Effector memory CD8-positive, alpha-beta T cell (primary cell): Measurements from ENCODE around the gene KRTAP5-5.
"Not testable (repeated sequence)": the region's sequence is repeated elsewhere in the genome, so short reads cannot be mapped to it uniquely, and the experiment has no call there.

ENCODE experiments used
- ATAC-seq: fragments of 150-1000 bp; cut with Tn5 transposase; replicated peaks from 2 replicates; pipeline ENCODE4 v1.10.0; 2021; ENCODE audit warnings: mild to moderate bottlenecking, moderate library complexity
- DNase-seq, 3 experiments: peaks; one replicate each; pipeline ENCODE4 v3.0.0; 2021
- H3K27ac Mint-ChIP-seq, 2 donors: one replicate each; pipeline ENCODE4 v1.8.0; 2022; ENCODE audit warnings: mild to moderate bottlenecking in 2 of 2, mixed read lengths in 2 of 2, moderate library complexity in 2 of 2
- H3K27me3 Mint-ChIP-seq, 2 donors: one replicate each; pipeline ENCODE4 v1.8.0; 2022; ENCODE audit warnings: mixed read lengths in 2 of 2
- H3K36me3 Mint-ChIP-seq: one replicate; pipeline ENCODE4 v1.8.0; 2022; ENCODE audit warnings: mild to moderate bottlenecking, moderate library complexity, mixed read lengths; ENCODE audit not compliant: insufficient read depth
- H3K4me1 Mint-ChIP-seq, 2 donors: one replicate each; pipeline ENCODE4 v1.8.0; 2022; ENCODE audit warnings: low read depth in 2 of 2, mixed read lengths in 2 of 2
- H3K4me3 Mint-ChIP-seq, 2 donors: one replicate each; pipeline ENCODE4 v1.8.0; 2022; ENCODE audit warnings: mild to moderate bottlenecking in 2 of 2, mixed read lengths in 2 of 2, moderate library complexity in 2 of 2
- H3K9me3 Mint-ChIP-seq, 2 donors: one replicate each; pipeline ENCODE4 v1.8.0; 2022; ENCODE audit warnings: mixed read lengths in 2 of 2

The KRTAP5-5 gene

GRCh38 chr11:1661454-1662269 lies 32.1 kb downstream of the KRTAP5-5 start:
- H3K4me1 Mint-ChIP-seq, H3K36me3 Mint-ChIP-seq, H3K4me3 Mint-ChIP-seq, DNase-seq, H3K27ac Mint-ChIP-seq, H3K9me3 Mint-ChIP-seq, ATAC-seq: not testable (repeated sequence)
- peaks cover 33 to 69% of the 10 kb centered on the region in 2 donors for H3K27me3 Mint-ChIP-seq

GRCh38 chr11:1662699-1663283 lies 33.2 kb downstream of the KRTAP5-5 start:
- DNase-seq, H3K9me3 Mint-ChIP-seq, H3K27ac Mint-ChIP-seq, H3K4me3 Mint-ChIP-seq, H3K36me3 Mint-ChIP-seq, H3K4me1 Mint-ChIP-seq: not testable (repeated sequence)
- H3K27me3 Mint-ChIP-seq, result peaks cover 36 to 63% of the 10 kb centered on the region in 2 donors
- peak; percentile 29 for ATAC-seq

DNA sequence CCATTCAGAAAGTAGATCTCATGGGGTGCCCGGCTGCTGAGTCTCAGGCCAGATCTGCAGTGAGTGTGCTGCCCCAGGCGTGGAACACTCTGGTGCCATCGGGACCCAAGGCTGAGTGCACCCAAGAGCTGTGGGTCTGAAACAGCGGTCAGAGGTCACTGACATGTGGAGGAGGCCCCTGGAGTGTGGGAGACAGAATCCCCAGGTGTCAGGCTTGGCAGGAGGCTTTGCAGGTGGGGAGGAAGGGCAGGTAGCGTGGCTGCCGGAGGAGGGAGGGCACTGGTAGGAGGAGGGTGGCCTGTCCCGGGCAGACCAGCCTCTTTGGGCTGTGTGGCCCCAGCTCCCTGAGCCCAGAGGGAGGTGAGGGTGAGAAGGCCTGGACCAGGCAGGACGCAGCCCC lies 35.7 kb downstream of the KRTAP5-5 start:
- DNase-seq (no peak), ATAC-seq (no peak)
- peaks cover 5% of the 10 kb centered on the region for H3K36me3 Mint-ChIP-seq
- no peak overlapping the region for H3K27ac Mint-ChIP-seq
- peaks cover 0 to 11% of the 10 kb centered on the region in 2 donors for H3K4me1 Mint-ChIP-seq
- peaks cover 20 to 53% of the 10 kb centered on the region in 2 donors for H3K27me3 Mint-ChIP-seq
- no peaks in the 10 kb centered on the region for H3K9me3 Mint-ChIP-seq
- H3K4me3 Mint-ChIP-seq, result no peak overlapping the region

GRCh38 chr11:1667121-1667850 lies 37.7 kb downstream of the KRTAP5-5 start:
- peaks cover 13 to 41% of the 10 kb centered on the region in 2 donors for H3K27me3 Mint-ChIP-seq
- H3K9me3 Mint-ChIP-seq, result no peaks in the 10 kb centered on the region
- peaks cover 0 to 11% of the 10 kb centered on the region in 2 donors for H3K4me1 Mint-ChIP-seq
- DNase-seq (no peak), ATAC-seq (no peak)
- H3K36me3 Mint-ChIP-seq, result peaks cover 17% of the 10 kb centered on the region
- no peak overlapping the region for H3K27ac Mint-ChIP-seq
- no peak overlapping the region for H3K4me3 Mint-ChIP-seq

- no peak for ATAC-seq
- Mint-ChIP-seq H3K27ac (no peak overlapping the region), H3K27me3 (peaks cover 16 to 41% of the 10 kb centered on the region in 2 donors), H3K36me3 (peaks cover 17% of the 10 kb centered on the region), H3K4me3 (no peak overlapping the region), H3K4me1 (peaks cover 0 to 11% of the 10 kb centered on the region in 2 donors), H3K9me3 (no peaks in the 10 kb centered on the region)
- no peak for DNase-seq
These were observed 38.3 kb downstream of the KRTAP5-5 start for GRCh38 chr11:1667906-1668305.

DNA sequence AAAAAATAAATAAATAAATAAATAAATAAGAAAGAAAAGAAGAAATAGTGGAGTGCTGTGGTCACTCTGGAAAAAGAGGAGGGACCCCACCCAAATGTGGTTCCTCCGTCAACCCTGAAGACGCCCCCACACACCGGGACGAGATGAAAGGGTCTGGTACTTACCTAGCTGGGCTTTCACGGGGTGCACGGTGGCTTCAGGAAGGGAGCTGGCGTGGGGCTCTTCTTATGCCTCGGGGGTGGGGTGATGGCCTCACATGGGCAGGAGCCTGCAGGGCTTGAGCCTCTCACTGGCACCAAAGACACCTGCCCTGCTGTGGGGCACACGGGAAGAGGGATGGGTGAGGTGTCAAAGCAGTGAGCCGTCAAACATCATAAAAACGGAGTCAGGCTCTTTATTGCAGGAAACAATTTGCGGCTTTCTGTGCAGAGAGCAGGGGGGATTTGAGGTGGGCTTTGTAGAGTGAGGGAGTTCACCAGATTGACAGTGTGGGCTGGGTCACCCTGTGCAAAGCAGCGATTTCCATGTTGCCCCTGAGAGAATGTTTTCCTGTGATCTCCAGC lies 39.4 kb downstream of the KRTAP5-5 start:
- H3K9me3 Mint-ChIP-seq, result no peaks in the 10 kb centered on the region
- ATAC-seq (no peak), DNase-seq (no peak)
- no peak overlapping the region for H3K27ac Mint-ChIP-seq
- H3K4me1 Mint-ChIP-seq, result peaks cover 0 to 11% of the 10 kb centered on the region in 2 donors
- H3K4me3 Mint-ChIP-seq, result no peak overlapping the region
- peaks cover 17% of the 10 kb centered on the region for H3K36me3 Mint-ChIP-seq
- peaks cover 23 to 51% of the 10 kb centered on the region in 2 donors for H3K27me3 Mint-ChIP-seq

DNA sequence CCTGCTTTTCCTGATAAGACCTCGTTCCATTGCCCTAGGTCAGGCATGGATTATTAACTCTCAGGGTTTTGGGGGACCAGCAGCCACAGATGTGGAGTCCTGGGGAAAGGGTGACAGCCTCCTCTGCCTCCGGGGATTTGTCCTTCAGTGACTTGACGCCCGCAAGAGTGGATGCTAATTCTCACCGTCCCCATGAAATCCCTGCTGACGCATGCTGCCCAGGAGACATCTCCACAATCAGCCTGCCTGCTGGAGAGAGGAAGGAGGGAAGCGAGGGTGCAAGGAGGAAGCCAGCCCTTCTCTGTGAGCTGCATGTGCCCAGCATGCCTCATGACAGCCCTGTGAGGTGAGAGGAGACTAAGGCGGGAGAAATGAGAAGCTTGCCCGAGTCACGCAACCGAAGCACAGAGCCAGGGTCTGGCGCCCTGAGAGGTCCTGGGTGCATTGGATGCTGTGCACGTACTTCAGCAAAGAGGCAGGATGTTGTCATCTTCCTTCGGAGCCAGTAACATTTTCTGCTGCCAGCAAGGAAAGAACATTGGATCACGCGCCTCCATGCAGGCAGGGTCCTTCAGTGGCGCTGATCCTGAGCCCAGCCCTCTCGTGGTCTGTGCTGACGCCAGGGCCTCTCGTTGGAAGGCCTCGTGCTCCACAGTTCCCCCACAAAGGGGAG lies 40.1 kb downstream of the KRTAP5-5 start:
- Mint-ChIP-seq H3K36me3 (peaks cover 17% of the 10 kb centered on the region), H3K9me3 (no peaks in the 10 kb centered on the region), H3K4me3 (no peak overlapping the region), H3K4me1 (peaks cover 0 to 11% of the 10 kb centered on the region in 2 donors), H3K27me3 (peaks cover 24 to 58% of the 10 kb centered on the region in 2 donors), H3K27ac (peak overlapping the region in 1 of 2 donors; percentile 25)
- DNase-seq (no peak), ATAC-seq (no peak)

DNA sequence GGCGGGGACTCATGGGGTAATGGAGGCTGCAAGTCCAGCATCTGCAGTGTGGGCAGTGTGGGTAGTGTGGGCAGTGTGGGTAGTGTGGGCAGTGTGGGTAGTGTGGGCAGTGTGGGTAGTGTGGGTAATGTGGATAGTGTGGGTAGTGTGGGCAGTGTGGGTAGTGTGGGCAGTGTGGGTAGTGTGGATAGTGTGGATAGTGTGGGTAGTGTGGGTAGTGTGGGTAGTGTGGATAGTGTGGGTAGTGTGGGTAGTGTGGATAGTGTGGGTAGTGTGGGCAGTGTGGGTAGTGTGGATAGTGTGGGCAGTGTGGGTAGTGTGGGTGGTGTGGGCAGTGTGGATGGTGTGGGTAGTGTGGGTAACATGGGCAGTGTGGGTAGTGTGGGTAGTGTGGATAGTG lies 40.9 kb downstream of the KRTAP5-5 start:
- peaks cover 32 to 59% of the 10 kb centered on the region in 2 donors for H3K27me3 Mint-ChIP-seq
- not testable (repeated sequence) for H3K9me3 Mint-ChIP-seq, H3K4me3 Mint-ChIP-seq, DNase-seq, ATAC-seq
- peak overlapping the region in 1 of 2 donors; percentile 25 for H3K27ac Mint-ChIP-seq
- H3K36me3 Mint-ChIP-seq, result peaks cover 17% of the 10 kb centered on the region
- H3K4me1 Mint-ChIP-seq, result peaks cover 0 to 11% of the 10 kb centered on the region in 2 donors

GRCh38 chr11:1670905-1671371 lies 41.4 kb downstream of the KRTAP5-5 start:
- DNase-seq, result no peak
- Mint-ChIP-seq H3K9me3 (no peaks in the 10 kb centered on the region), H3K27ac (peak overlapping the region in 1 of 2 donors; percentile 25), H3K4me3 (no peak overlapping the region), H3K27me3 (peaks cover 36 to 62% of the 10 kb centered on the region in 2 donors), H3K4me1 (peaks cover 0 to 11% of the 10 kb centered on the region in 2 donors), H3K36me3 (peaks cover 17% of the 10 kb centered on the region)
- ATAC-seq, result no peak

DNA sequence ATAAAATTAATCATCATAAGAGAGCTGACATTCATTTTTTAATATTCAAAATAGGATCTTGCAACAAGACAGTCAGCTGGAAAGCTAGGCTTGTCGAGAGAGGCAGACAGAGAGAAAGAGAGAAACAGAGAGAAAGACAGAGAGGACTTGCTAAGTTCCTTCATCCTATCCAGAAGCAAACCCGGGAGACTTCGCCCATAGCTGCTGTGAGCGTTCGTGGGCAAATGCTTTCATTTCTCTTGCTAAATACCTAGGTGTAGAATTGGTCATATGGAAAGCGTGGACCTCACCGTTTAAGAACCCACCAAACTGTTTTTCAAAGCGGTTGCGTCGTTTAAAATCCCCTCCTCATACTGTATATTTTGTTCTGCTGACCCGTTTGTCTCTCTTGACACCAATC lies 42.1 kb downstream of the KRTAP5-5 start:
- Mint-ChIP-seq H3K27me3 (peaks cover 41 to 69% of the 10 kb centered on the region in 2 donors), H3K9me3 (no peaks in the 10 kb centered on the region), H3K4me3 (no peak overlapping the region), H3K27ac (no peak overlapping the region), H3K36me3 (peaks cover 17% of the 10 kb centered on the region), H3K4me1 (peaks cover 0 to 11% of the 10 kb centered on the region in 2 donors)
- DNase-seq, result no peak
- ATAC-seq, result no peak

- H3K9me3 Mint-ChIP-seq, result no peaks in the 10 kb centered on the region
- peaks cover 47 to 76% of the 10 kb centered on the region in 2 donors for H3K27me3 Mint-ChIP-seq
- H3K36me3 Mint-ChIP-seq, result peaks cover 17% of the 10 kb centered on the region
- H3K4me3 Mint-ChIP-seq, result no peak overlapping the region
- DNase-seq, result no peak
- H3K4me1 Mint-ChIP-seq, result peaks cover 0 to 10% of the 10 kb centered on the region in 2 donors
- H3K27ac Mint-ChIP-seq, result no peak overlapping the region
- no peak for ATAC-seq
These were observed 43.2 kb downstream of the KRTAP5-5 start for GRCh38 chr11:1672613-1673350.

DNA sequence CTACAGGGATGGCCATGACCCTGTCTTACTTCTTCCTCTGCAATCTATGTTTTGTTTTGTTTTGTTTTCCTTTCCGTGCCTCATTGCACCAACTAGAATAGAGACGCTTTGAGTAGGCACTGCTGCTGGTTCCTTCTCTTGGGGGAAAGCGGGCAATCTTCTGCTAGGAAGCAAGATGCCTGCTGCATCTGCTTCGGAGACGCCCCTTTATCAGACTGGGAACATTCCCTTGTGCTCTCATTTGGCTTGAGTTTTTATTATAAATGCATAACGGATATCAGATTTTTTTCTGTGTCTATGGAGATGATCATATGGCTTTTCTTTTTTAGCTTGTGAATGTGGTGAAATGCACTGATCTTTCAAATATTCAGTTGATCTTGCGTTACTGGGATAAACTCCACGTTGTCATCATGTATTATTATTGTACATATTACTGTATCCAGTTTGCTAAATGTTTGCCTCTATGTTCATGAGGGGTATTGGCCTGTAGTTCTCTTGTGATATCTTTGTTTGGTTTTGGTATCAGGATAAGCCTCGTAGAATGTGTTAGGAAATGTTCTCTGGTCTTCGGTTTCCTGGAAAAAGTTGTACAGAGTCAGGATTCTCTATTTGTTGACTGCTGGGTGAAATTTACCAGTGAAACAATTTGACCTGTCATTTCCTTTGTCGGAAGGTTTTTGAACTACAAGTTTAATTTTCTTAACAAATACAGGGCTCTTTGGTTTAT lies 44.0 kb downstream of the KRTAP5-5 start:
- H3K27ac Mint-ChIP-seq, result no peak overlapping the region
- no peaks in the 10 kb centered on the region for H3K9me3 Mint-ChIP-seq
- ATAC-seq, result no peak
- H3K27me3 Mint-ChIP-seq, result peaks cover 46 to 76% of the 10 kb centered on the region in 2 donors
- no peak overlapping the region for H3K4me3 Mint-ChIP-seq
- peaks cover 0 to 4% of the 10 kb centered on the region in 2 donors for H3K4me1 Mint-ChIP-seq
- peaks cover 17% of the 10 kb centered on the region for H3K36me3 Mint-ChIP-seq
- DNase-seq, result no peak
